GM18951 (cell line): Measurements from ENCODE around the gene DOK6.
"Not testable (repeated sequence)": the region's sequence is repeated elsewhere in the genome, so short reads cannot be mapped to it uniquely, and the experiment has no call there.

Source experiments
- POLR2A ChIP-seq: IDR thresholded peaks from 4 replicates; pipeline ENCODE4 v1.6.1; 2011; ENCODE audit warnings: mild to moderate bottlenecking; ENCODE audit not compliant: insufficient read length, insufficient read depth; ENCODE audit errors: extremely low read depth
- in situ Hi-C: fragments of 300-500 bp; cut with MboI; formaldehyde crosslinking; loops from one replicate; pipeline ENCODE4 v1.12.0; 2022; ENCODE audit warnings: low sequenced_read_pairs, mixed read lengths, inconsistent platforms; ENCODE audit not compliant: unreplicated experiment

Gene DOK6

DNA sequence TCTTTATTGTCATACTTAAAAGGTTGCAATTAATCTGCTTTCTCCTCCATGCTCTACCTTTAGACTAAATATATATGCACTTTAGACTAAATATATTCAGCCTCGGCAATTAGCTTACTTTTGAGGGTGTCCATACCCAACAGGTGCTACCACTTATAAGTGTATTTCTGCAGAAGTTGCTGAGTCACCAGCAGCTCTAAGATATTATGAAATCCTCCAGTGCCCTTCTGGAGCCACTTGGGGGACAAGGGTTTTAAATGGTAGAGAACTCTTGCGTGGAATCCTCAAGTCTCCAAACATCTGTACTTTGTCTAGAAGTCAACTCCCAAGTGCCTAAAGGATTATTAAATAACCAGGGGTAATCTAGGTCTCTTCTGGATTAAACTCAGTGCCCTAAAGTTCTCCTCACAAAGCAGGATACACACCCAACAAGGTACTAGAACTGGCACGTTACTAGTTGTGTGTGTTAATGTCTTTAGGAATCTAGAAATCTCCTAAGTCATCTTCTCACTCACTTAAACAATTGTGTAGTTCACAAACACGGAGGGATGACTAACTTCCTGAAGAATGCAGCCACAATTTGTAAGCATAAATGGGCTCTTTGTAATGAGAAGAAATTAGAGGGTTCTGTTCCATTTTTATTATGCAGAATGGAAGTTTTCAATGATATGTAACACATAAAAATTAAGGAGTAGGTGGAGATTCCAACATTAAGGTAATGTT, 387.3 kb downstream of the DOK6 start:
- in situ Hi-C loops, result no loop called here
- no peak for TF ChIP-seq POLR2A

DNA sequence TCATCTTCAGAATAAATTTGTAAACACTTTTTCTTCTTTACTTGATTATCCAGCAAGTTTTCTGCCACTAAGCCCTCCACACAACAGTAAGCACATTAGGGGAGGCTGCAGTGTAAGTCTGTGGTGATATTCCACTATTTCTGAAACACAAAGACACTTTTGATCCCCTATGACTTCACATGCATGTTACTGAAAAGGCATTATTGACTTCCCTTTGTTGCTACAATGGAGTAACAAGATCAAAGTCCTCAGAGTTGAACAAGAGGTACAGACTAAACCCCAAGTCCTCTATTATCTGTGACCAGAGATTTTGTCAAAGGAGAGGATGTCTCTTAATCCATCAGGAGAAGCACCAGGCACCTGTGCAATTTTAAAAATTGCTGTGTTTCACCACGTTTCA, 389.1 kb downstream of the DOK6 start:
- in situ Hi-C loops, result no loop called here
- no peak for TF ChIP-seq POLR2A

DNA sequence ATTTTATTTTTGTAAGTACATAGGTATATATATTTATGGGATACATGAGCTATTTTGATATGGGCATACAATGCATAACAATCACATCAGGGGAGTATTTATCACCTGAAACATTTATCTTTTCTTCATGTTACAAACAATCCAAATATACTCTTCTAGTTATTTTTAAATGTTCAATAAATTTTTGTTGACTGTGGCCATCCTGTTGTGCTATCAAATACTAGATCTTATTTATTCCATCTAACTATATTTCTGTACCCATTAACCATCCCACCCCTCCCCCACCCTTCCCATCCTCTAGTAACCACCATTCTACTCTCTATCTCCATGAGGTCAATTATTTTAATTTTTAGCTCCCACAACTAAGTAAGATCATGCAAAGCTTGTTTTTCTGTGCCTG, 390.0 kb downstream of the DOK6 start:
- TF ChIP-seq POLR2A, result no peak
- in situ Hi-C loops, result no loop called here

DNA sequence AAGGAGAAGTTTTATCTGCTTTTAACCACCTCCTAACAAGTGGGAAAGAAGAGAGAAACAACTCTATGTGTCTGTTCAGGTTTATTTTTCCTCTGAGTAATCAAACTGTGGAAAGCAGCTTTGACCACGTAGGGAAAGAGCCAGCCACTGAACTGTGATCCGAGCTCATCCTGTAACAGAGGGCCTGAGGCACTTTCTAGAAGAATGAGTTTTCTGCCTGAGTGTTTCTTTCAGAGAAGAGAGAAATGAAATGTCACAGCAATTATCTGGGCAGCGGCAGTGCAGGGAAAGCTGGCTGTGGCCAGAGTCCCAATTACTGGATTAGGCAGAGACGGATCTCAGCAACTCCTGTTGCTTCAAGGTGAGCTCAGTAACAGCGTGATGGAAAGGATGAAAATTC, 395.1 kb downstream of the DOK6 start:
- in situ Hi-C loops, result no loop called here
- no peak for TF ChIP-seq POLR2A

DNA sequence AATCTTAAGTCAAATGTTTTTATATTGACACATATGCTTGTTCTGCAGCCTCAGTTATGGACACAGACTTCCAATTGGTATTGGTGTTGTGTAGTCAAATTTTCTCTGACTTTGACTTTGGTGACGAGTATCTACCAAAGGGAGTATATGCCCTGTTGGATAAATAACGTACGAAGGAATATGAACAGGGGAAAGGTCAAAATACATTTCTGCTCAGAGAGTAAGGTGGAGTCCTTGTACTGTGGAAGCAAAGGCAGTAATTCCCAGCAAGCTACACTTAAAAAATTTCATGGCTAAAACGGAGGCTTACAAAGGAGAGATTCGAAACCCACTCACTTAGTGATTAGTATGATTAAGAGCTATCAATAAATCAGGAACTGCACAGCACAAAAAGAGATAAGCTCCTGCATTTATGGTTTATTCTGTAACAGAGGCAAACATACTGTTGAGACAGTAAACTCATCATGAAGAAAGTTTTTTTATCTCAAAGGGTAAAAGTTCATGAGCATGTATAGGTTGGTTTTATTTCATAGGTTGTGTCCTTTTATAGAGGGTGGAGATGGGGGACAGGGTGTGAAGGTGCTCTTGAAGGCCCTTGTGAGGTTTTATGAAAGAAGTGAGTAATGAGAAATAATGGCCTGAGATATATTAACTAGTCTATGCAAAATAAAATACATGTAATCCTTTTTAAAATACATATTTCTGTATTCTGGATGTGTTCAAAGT, 404.3 kb downstream of the DOK6 start:
- TF ChIP-seq POLR2A, result no peak
- in situ Hi-C loops, result no loop called here

DNA sequence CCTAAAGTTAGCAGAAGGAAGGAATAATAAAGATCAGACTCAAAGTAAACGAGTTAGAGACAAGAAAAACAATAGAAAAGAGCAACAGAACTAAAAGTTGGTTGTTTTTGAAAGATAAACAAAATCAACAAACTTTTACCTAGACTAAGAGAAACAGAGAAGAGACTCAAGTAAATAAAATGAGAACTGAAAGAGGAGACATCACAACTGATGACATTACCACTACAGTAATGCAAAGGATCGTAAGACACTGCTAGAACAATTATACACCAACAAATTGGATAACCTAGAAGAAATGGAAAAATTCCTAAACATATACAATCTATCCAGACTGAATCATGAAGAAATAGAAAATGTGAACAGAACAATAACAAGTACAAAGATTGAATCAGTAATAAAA, 407.7 kb downstream of the DOK6 start:
- in situ Hi-C loops, result no loop called here
- no peak for TF ChIP-seq POLR2A

DNA sequence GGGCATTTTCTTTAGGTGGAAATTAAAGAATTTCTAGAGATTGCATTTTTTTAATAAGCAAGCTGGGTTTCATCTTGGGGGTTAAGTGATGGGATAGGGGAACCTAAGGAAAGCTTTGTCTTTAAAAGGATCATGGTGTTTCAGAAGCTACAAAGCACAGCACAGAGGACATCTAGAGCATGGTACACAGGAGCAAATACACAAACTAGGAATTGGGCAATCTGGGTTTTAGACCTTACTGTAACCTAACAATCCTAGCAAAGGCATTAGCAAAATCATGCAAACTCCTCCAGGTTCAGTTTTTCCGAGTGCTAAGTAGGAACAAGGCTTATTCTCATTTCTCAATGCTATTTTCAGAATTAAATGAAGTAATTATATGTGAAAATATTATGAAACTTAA, 412.9 kb downstream of the DOK6 start:
- in situ Hi-C loops, result no loop called here
- TF ChIP-seq POLR2A, result no peak

DNA sequence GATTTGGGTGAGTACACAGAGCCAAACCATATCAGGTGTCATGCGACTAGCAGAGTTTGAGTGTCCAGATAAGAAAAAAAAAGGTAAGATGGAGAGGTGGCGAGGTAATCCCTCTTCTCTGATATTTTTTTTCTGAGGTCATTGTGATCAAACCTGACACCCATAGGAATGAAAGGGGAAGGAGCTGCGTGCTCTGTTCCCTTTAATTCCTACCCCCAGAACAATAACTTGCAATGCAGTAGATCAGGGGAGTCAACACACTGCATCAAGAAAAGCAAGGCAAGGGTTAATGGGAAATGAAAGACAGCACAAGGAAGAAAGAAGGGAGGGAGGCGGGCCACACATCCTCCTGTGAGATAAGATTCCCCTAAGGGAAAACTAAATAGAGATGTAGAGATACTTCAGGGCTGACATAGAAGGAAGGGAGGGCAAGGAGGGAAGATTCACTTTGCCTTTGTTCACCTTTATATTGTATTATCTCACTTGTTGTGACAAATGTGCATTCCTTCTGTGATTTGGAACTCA, 414.2 kb downstream of the DOK6 start:
- in situ Hi-C loops, result no loop called here
- no peak for TF ChIP-seq POLR2A

DNA sequence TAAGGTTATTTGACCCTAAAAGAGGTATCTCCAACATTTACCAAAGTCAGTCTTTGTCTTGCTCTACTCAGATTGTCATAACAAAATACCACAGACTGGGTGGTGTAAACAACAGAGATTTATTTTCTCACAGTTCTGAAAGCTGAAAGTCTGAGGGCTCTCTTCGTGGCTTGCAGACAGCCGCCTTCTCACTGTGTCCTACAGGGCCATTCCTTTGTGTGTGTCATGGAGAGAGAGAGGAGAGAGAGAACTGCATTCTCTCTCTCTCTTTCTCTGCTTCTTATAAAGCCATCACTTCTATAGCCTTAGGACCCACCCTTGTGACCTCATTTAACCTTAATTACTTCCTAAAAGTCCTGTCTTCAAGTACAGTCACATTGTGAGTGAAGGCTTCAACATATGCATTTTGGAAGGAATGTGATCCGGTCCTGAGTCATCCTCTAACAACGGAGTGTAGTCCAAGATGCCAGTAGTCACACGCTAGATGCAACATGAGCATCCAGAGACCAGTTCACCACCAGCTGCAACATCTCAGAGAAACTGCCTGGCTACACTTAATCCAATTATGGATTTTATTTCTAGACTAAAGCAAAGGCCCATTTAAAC, 416.8 kb downstream of the DOK6 start:
- in situ Hi-C loops, result no loop called here
- TF ChIP-seq POLR2A, result no peak

DNA sequence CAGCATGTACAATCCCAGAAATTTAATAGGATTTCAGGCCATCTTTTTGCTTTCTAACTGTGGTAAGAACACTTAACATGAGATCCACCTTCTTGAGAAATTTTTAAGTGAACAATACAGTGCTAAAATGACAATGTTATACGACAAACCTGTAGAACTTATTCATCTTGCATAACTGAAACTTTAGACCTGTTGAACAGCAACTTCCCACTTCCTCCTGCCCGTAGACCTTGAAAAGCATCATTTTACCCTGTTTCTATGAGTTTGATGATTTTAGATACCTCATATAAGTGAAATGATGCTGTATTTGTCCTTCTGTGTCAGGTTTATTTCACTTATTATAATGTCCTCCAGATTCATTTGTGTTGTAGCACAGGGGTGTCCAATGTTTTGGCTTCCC, 418.8 kb downstream of the DOK6 start:
- in situ Hi-C loops, result no loop called here
- no peak for TF ChIP-seq POLR2A

DNA sequence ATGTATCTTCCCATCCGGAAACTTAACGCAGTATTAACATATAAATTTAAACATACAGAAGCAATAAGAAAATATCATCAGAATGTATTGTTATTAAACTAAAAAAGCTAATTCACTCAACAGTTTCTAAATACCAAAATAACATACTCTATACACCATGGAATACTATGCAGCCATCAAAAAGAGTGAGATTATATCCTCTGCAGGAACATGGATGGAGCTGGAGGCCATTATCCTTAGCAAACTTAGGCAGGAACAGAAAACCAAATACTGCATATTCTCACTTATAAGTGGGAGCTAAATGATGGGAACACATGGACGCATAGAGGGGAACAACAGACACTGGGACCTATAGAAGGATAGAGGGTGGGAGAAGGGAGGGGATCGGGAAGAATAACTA, 419.9 kb downstream of the DOK6 start:
- TF ChIP-seq POLR2A, result no peak
- in situ Hi-C loops, result no loop called here

DNA sequence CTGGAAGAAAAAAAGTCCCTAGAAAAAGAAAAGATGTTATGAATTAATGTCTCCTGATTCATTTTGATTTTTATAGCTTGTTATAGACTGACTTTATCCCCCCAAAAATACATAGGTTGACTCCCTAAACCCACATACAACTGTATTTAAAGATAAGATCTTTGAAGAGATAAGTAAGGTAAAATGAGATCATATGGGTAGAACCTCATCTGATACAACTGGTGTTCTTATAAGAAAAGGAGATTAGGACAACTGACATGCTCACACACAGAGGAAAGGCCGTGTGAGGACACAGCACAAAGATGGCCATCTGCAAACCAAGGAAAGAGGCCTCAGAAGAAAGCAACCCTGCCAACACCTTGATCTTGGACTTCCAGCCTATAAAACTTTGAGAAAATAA, 429.5 kb downstream of the DOK6 start:
- no peak for TF ChIP-seq POLR2A
- in situ Hi-C loops, result no loop called here

DNA sequence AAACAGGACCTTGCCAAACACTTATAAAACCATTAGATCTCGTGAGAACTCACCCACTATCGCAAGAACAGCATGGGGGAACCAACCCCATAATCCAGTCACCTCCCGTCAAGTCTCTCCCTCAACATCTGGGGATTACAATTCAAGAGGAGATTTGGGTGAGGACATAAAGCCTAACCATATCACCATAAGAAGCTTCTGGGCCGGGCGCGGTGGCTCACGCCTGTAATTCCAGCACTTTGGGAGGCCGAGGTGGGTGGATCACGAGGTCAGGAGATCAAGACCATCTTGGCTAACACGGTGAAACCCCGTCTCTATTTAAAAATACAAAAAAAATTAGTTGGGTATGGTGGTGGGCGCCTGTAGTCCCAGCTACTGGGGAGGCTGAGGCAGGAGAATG, 434.3 kb downstream of the DOK6 start:
- in situ Hi-C loops, result not testable (repeated sequence)

DNA sequence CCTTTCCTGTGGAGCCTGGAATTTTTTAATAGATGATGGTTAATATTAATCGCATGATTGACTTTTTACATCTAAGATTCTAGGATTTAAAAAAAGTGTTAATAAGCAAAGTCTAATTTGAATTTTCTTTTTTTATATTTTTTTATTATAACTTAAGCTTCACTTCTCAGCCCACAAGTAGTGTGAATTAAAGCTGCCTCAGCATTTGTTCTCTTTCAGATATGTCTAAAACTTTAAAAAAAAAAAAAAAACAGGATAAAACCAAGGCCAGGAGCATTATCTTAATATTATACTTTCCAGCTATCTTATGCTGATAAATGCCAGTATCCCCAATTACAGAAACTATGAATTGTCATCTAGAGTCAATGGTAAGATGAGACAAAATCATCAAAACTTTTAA, 437.3 kb downstream of the DOK6 start:
- no peak for TF ChIP-seq POLR2A
- in situ Hi-C loops, result no loop called here
